Tongue (tissue), 2 donors: ENCODE results near the gene ING3. TPM values are rescaled to one million over a fixed set of nuclear protein-coding genes. Genes with fewer than 3 reads are reported as not detected.

ENCODE experiments used
- DNase-seq: peaks from one replicate; pipeline ENCODE4 v3.0.0-alpha.2; 2015
- total RNA-seq: library from RNA; depleted of rRNA; stranded (reverse); fragments of >200 nt; gene quantifications from one replicate; pipeline ENCODE4 v1.2.3, GENCODE V29; 2014

Gene ING3, protein sequence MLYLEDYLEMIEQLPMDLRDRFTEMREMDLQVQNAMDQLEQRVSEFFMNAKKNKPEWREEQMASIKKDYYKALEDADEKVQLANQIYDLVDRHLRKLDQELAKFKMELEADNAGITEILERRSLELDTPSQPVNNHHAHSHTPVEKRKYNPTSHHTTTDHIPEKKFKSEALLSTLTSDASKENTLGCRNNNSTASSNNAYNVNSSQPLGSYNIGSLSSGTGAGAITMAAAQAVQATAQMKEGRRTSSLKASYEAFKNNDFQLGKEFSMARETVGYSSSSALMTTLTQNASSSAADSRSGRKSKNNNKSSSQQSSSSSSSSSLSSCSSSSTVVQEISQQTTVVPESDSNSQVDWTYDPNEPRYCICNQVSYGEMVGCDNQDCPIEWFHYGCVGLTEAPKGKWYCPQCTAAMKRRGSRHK
- total RNA-seq: 16.6 TPM

DNA sequence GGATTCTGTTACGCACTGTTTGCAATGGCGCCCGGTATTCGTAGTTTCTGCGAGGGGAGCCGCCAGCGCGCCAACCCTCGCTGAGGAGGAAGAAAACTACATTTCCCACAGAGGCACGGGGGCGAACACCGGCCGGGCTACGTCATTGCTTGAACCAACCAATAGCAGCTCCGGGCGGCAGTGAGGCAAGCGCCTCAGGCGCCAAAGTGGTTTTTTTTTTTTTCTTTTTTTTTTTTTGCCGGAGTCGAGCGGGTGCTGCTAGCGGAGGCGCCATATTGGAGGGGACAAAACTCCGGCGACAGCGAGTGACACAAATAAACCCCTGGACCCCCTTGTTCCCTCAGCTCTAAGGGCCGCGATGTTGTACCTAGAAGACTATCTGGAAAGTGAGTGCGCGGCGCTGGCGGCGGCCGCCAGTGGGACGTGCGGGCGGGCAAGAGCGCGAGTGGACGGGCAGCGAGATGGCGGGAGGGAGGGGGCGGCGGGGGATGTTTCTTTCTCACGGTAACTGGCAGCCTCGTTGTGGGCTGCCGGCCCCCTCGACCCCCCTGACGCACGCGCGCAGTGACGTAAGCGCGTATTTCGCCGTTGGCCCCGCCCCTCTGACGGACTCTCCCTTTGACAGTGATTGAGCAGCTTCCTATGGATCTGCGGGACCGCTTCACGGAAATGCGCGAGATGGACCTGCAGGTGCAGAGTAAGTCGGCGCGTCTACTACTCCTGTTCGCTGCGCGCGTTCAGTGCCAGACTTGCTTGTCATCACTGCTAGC lies at the start of gene ING3:
Gene ING3 (plus strand): TSS at position 239 of the 770 bp plus-strand sequence. CDS start 120 bp downstream, at position 359.
- DNase-seq: peak; percentile 99

DNA sequence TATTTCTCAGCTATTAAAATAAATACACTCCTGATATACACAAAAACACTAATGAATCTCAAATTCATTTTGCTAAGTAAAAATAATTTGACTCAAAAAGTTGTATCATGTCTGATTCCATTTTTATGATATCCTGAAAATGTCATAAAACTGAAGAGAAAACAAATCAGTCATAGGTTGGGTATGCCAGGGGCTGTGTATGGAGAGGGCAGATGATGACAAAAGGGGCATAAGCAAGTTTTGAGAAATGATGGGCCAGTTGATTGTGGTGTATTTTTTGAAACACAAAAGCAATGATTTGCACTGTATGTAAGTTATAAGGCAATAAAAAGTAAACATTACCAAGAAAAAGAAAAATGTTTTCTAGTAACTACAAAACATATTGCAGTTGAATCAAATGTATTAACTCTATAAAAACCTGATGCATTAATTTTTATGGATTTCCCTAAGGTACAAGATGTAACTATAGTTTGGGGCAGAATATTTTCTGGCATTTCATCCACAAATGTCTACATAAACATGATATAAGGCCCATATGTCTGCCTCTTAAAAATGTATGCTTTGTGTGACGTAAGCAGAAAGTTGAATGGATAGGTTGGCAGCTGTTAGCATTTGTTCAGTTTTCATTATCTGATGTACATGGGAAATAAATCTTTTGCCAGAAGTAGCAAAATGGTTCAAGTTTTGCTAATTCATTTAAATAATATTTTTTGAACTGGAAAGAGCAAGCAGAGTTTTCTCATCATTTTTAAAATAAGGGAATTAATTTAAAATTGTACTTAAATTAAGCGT lies 35.1 kb upstream of the ING3 start:
- DNase-seq: peak; percentile 55

DNA sequence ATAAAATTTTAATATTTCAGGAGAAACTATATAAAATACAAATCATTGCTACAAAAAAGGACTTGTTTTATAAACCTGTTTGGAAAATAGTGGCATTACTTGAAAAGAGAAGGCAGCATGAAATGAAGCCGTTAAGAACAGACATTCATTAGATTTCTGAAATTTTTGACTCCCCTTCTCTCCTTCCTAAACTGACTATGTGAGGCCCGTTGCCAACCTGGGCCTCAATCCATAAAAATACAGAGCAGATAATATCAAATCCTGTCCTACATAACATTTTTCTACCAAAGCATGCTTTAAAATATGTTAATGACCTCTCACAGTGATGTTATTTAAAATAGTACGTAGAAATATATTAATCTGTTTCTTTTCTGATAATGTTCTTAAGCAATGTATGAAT lies 34.5 kb upstream of the ING3 start:
- DNase-seq: peak; percentile 51

DNA sequence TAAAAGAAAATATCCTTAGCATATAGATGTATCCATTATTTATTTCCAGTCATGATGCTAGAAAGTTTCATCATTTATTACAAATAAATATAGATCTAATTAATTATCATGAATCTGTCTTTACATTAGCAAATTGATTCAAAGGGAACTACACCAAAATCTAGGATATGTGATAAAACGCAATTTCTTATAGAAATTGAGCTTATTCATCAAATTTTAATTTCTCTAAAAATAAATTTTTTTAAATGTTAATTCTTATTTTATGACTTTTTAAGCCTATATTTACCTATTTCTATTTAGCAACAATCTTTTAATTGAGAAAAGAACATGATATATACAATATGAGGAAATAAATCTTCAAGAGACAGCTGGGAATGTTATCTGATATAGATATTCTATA lies 34.0 kb upstream of the ING3 start:
- no peak for DNase-seq

DNA sequence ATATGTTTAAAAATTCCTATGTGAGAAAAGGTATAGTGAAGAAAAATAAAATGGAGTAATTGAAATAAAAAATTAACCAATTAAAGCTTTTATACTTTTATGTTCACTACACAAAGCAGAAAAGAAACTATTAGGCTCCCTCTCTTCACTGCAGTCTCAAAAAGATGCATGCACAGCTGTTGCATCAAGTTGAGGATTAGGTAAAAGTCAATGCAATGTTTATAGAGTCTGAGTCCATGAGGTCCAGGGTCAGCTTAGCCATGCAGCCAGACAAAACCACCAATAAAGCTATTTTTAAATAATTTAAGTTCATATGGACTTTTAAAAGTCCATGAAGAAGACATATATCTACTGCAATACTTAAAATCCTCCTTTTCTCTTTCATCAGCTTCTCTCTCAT lies 31.1 kb upstream of the ING3 start:
- DNase-seq: peak; percentile 24

DNA sequence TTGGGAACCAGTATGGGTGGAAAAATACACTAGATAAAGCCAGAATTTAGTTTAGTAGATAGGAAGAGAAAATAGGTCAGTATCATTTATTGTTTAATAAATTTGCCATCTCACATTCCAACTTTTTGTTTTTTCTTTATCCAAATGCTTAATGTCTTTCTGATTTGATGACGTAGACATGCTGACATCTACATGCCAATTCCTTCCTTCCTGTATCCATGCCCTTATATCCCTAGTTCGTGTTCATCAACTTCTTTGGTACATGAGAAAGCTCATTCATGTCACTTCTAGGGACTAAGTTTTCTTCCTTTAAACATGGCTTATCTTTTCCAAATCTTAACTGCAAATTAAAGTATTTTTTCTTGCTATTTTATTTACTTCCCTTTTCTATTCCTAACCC lies 30.5 kb upstream of the ING3 start:
- DNase-seq: no peak

DNA sequence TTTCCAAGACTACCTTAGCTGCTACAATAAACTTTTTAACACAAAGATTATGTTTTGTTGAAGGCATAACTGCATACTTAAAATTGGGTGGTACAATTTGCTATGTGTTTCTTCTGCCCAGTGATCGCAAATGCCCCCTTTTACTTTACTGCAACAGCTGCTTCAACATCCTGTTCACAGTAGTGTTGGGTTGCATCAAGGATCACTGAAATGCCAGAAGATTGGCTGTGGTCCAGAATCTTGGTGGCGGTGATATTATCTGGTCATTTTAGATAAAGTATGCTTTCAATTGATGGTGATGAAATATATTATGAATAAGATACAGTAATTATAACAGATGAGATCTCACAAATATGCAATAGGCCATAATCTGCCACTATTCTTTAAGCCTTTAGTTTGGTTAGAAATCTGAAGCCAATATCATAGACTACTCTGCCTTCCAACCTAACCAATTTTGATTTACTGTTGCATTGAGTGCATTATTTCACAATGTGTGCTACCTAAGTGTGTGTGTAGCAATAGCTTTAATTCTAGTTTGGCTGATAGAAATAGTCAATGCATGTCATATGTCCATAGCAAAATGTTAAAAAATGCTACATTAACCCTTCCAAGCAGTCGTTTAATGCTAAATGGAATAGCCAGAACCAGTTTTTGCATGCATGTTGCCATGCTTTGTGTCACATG lies 29.8 kb upstream of the ING3 start:
- peak; percentile 88 for DNase-seq

DNA sequence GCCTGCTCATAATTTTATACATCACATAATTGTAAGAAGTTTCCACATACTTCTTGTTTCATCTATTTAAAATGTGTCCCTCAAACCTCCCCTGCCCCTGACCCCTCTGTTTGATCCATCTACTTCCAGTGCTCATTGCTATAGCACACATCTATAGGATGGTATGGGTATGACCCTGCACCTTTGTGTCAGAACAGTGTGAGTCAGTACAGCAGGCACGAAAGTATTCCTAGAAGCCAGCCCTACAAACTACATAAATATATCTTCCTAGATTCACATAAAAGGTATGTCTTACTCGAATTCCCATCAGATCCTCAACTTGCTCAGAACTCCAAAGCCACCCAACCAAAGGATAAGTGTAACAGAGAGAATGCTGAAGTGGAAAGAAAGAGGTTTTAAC lies 25.7 kb upstream of the ING3 start:
- no peak for DNase-seq

DNA sequence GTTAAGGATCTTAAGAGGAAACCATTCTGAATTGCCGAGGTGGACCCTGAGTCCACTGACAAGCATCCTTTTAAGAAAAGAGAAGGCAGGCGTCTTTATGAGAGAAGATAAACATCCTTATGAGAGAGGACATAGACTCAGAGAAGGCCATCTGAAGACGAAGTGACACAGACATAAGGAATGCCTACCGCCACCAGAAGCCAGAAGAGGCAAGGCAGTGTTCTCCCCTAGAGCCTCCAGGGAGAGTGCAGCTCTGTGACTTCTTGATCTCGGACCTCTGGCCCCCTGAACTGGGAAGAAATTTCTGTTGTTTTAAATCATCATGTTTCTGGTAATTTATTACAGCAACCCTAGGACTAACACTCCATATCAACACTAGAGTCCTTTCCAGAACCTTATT lies 25.2 kb upstream of the ING3 start:
- DNase-seq: no peak

DNA sequence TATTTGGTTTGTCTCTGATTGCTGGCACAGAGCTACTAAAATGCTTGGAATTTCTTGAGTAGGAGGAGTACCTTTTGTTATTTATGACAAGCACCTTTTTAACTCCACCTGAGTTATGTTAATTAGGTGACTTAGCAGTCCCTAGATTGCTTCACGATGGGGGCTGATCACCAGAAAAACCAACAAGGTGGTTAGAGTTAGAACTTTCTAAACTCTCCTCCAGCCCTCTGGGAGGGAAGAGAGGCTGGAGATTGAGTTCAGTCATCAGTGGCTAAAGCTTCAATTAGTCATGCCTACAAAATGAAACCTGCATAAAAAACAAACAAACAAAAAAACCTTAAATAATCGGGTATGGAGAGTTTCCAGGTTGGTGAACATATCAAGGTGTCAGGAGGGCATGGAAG lies 23.6 kb upstream of the ING3 start:
- DNase-seq: no peak

DNA sequence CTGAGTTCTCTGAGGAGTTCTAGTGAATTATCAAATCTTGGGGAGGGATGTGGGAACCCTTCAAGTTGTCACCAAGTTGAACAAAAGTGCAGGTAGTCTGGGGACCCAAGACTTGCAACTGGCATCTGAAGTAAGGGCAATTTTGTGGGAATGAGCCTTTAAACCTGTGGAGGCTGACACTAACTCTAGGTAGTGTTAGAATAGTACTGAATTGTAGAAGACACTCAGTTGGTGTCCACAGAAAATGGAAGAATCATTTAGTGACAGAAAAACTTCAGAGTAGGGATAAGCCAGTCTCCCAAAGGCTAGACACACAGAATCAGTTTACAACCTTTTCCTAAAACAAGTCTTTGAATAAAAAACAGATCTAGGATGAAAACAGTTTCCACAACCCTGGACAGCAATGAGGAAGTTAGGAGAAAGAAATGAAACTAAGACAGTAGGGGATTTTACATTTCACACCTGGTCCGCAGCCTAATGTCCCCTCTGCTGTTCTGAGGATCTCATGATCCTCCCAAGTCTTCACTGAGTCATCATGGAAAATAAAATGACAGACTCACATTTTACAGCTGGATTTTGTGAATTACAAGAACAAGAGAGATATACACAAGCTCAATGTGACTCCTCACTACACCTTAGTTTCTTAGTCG lies 23.0 kb upstream of the ING3 start:
- no peak for DNase-seq

DNA sequence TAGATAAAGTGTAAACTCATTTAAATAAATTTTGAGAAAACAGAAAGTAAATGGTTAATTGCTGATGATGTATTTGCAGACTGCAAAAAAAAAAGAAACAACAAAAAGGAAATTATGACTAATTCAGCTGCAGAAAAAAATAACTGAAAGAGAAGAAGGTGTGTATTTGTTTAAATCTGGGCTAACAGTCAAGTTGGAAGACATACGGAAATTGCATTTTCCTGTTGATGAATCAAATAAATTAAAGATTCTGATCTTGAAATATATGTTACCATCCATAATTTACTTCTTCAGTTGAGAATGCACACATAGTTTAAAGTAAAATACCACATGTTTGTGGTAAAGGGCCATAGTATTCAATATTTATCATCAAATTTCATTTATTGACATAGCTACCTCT lies 19.3 kb upstream of the ING3 start:
- no peak for DNase-seq

DNA sequence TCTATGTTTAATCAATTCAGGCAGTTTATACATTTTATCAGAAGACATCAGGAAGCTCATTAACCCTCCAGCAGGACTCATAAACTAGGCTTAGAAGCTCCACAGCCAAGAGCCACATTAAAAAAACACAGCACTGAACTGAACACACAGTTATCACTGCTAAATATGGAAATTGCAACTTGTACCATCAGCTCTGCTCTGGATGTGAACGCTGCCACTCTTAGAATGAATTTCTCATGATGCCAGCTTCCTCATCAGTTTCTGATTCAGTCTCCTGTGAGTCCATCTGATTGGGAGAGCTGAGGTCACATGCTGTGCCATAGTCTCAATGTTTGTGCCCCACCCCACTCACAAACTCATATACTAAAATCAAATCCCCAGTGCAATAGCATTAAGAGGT lies 17.1 kb upstream of the ING3 start:
- no peak for DNase-seq

DNA sequence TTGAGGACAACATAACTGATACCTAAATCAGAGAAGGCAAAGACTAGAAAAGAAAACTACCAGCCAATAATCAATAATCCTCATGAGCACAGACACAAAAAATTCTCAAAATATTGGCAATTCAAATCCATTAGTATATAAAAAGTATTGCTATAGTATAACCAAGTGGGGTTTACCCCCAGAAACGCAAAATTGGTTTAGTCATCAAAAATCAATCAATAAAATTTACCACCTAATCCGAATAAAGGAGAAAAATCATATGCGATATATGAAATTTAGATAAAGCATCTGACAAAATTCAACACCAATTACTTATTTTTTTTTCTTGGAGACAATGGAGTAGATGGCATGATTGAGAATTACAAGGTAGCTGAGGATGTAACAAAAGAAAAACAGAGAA lies 11.2 kb upstream of the ING3 start:
- no peak for DNase-seq

DNA sequence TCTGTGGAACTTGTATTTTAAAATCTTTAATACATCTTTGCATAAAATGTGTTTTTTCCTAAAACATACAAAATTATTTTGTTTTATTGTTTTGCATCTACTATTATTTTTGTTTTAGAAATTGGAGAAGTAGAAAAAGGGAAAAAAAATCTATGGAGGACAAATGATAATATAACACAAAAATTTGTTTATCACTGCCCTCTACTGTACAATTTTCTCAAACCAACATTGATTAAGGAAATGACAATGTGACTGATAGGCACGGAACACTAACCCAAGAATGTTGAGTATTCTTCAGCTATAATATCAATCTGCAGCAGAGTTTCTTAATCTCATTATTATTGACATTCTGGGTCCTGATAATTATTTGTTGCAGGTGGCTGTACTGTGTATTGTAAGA lies 9.5 kb upstream of the ING3 start:
- peak; percentile 41 for DNase-seq

DNA sequence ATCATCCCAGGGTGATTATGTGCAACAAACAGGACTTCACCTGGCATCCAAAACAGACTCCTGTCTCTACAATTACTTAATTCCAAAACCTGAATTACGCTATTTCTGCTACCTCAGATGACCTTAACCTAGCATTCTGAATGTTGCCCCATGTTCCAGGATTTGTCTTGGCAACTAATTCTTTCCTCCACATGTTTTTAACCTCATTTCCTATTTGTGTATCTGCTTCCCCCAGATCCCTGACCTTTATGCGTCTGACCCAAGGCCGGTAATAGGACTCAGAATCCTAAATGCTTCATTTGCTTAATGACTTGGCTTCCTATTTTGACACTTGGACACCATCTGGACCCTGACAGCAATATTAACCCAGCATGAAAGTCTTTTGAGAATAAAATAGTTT lies 8.7 kb upstream of the ING3 start:
- DNase-seq: no peak

DNA sequence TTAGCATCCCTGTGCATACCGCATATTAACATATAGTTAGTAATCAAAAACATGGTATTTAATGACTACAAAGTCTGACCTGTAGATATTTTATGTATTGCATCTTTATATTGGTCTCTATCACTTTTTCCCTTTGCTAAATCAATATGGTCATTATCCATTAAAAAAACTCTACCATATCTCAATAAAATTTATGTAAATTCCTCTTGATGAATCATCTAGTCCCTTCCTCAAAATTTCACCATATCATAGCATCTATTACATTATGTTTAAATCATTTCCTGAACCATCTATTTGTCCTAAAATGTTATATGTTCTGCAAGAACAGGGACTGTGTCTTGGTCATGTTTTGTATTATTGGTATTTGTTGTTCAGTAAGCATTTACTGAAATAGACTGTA lies 7.7 kb upstream of the ING3 start:
- no peak for DNase-seq

DNA sequence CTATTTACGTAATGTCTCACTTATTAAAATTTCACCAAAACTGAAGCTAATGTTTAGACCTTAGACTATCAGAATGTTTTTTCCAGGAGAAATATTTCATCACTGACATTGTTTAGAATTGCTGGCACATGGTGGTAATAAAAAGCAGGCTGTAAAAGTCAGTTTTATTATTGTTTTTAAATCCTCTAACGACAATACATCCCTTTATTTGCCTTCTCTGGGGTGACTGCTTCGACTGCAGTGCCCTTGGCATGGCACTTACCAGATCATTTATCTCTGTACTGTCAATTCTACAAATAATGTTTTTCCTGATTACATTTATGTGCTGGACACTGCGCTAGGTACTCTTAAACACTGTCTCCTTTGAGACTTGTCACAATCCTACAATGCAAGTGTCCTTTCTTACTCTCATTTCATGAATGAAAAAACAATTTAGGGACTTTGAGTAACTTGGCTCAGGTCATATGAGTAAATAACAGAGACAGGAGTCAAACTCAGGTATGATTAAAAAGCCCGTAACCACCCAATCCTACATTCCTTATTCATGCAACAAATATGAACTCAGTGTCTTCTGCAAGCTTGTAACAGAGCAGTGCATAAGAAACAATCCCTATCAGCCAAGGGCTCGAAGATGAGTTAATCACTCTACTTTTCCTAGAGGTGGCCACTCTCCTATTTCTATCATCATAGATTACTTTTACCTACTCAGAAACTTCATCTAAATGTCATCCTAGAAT lies 5.6 kb upstream of the ING3 start:
- no peak for DNase-seq

DNA sequence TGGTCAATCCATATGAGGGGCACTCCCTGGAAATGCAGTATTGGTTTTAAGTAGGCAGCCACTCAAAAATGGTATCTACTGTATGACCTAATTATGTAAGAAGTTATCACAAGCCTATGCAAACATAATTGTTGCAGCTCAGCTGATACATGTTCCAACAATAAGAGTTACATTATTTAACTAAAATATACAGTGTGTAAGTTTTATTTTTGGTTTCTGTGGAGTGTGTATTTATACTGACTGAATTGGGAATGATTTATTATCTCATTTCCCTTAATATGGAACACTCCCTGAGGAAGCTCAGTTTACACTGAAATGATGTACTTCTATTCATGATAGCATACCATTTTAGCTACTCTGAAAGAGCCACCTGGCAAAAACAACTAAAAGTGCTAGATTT lies 2.6 kb upstream of the ING3 start:
- DNase-seq: no peak

DNA sequence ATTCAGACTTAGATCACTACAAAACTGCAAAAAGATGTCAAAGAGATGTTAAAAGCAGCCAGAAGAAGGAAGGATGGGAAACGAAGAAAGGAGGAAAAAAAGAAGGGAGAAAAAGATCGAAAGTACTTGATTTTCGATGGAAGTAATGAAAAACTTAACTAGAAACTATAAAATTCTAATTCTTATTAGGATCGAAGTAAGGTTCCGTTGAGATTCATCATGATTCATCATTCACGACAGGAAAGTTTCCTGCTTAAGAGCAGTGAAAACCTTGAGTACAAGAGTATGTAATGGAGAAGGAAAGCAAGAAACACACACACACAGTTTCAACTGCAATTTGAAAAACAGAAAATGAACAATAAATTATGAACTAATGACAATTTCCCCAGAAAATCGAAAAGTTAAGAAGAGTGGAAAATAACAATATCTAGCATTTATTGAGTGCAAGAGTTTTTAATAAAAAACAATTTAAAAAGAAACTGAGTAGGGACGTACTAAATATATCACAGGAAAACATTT lies 1.1 kb upstream of the ING3 start:
- DNase-seq: no peak

DNA sequence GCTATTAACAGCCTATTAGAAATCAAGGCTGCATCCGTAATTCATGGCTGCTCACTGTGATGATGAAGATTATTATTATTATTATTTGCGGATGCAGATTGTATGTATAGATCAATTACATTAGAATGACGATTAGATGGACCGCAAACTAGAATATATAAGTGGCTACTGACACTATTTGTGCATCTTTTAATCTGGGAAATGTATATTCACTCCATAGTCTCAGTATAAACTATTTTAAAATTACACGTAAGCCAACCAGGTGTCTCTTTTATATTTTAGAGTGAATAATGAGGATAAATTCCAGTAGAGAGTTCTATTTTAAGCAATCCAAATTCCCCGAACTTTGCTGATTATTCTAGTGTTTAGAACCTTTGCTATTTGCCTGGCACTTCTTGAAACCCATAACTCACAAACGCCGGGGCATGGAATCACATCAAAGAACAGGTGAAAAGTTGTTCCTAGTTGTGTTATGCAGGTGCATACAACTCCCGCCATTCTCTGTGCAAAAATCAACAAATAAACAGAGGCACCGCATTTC lies 509 bp upstream of the ING3 start:
- no peak for DNase-seq
